Vein endothelial cell (primary cell): ENCODE measurements around the gene HIP1. TPM values are rescaled to one million over a fixed set of nuclear protein-coding genes. Genes with fewer than 3 reads are reported as not detected.

Experiments
- small RNA-seq: library from RNA; depleted of rRNA; stranded (forward); fragments of <200 nt; gene quantifications from one replicate; pipeline ENCODE3, GENCODE V24; 2012
- total RNA-seq: library from RNA; depleted of rRNA; stranded (reverse); fragments of >200 nt; gene quantifications from 2 replicates; pipeline ENCODE4 v1.2.3, GENCODE V29; 2012

Gene HIP1
- 37.1 and 44.7 TPM in 2 replicates for total RNA-seq

GRCh38 chr7:75738604-75738974 is at the start of gene HIP1:
HIP1 (minus strand) TSS chr7:75738941; CDS start chr7:75738920, 21 bp downstream.

GRCh38 chr7:75772081-75773077 is 33.6 kb upstream of the HIP1 start, which contains the start of gene CCL26:
CCL26 (minus strand) TSS chr7:75772211; CDS start chr7:75772176, 35 bp downstream.

GRCh38 chr7:75492020-75492419 is 246.7 kb downstream of the HIP1 start, which contains the start of gene SPDYE5:
SPDYE5 (plus strand) TSS chr7:75492320; CDS start chr7:75494048, 1,728 bp downstream.

GRCh38 chr7:75485979-75486643 is 252.6 kb downstream of the HIP1 start, which contains the start of gene POM121C:
POM121C (minus strand) TSS chr7:75486299; CDS start chr7:75441496, 44,803 bp downstream.

Small RNAs within 50 kb of the gene (small RNA-seq; reads per million reads assigned to genes)
- not detected for gene AC211429.1
- gene RF00019, result not detected

Other genes starting within 250 kb of the HIP1 start
- not detected in 2 replicates for gene SPDYE5, start 246.6 kb downstream of the HIP1 start, total RNA-seq
- gene CCL26, start 33.3 kb upstream of the HIP1 start, total RNA-seq, result not detected in 2 replicates
- gene CCL24, start 74.9 kb upstream of the HIP1 start, total RNA-seq, result not detected in 2 replicates
- 26.8 and 36.3 TPM in 2 replicates for gene RHBDD2, start 140.1 kb upstream of the HIP1 start, total RNA-seq
- gene POR, start 176.2 kb upstream of the HIP1 start, total RNA-seq, result 47.0 and 52.9 TPM in 2 replicates